Stimulated activated CD4-positive, alpha-beta T cell treated with anti-CD3 and anti-CD28 coated beads, Interleukin-15, amount 100 ng/mL, for 48 hours (primary cell): ENCODE measurements around the gene ACTG2.
"Not testable (repeated sequence)": the region's sequence is repeated elsewhere in the genome, so short reads cannot be mapped to it uniquely, and the experiment has no call there.

Experiments used
- DNase-seq, 2 donors: peaks; one replicate each; pipeline ENCODE4 v3.0.0-alpha.2; 2020; ENCODE audit warnings: low read depth in 2 of 2

Gene ACTG2

DNA sequence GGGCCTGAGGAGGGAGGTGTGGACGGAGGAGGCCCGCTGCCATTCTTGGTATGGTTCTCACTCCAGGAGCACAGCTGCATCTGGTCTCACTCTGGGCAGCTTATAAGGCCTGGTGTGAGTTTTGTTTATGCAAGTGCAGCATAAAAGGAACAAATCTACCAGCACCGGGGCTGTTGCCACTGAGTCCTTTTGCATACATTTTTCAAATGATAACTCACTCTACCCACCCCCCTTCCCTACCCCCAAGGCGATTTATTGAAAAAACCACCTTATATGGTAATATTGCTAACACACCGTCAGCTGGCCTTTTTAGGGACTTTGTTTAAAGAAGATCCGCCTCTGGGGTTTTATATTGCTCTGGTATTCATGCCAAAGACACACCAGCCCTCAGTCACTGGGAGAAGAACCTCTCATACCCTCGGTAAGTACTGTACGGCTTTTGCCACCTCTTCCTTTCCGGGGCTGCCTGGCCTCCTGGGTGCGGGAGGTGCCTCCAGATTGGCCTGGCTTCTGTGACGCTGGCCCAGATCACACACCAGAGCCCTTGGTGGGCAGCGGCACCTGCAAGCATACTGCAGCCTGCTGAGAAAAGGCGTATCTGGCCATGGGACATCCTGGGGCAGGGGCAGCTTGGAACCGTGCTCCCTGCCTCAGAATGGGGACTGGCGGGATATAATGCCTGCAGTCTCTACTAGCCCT is at the start of gene ACTG2:
Gene ACTG2, plus strand, starts transcription at position 378 of the 699 bp plus-strand sequence. CDS start 8,304 bp downstream, outside the sequence.
- no peak for DNase-seq

- DNase-seq: no peak
These were observed 48.7 kb upstream of the ACTG2 start for GRCh38 chr2:73844087-73844486.

DNA sequence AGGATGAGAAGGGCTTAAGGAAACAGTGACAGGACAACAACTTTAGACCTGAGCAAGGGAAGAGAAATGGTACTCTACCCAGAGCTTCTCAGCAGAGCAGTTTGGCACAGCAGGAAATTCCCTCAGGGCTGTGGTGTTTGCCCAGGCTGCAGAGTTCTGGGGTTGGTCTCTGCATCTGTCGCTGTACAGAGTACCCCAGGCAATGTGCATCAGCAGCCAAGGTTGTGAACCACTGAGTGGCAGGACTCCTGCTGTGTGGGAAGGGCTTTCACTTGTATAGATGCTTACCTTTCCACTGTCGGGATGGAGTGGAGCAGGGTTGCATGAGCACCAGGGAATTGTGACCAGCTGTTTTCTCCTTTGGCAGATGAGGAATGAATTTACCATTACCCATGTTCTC is 42.8 kb upstream of the ACTG2 start:
- no peak for DNase-seq

DNA sequence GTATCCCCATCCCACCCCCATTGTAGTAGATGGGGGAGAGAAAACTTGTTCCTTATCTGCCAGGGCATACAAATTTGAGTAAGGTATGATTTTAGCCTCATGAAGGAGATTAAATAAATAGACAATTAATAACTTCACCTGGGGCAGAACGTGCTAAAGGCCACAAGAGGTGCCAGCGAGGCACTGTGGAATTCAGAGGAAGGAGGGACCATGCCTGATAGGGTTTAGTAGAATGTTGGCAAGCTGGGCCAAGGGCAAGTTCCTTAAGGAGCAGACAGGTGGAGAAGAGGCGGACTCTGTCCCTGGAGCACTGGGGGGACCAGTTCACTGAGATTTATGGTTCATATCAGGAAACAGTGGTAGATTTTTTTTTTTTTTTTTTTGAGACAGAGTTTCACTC is 41.5 kb upstream of the ACTG2 start:
- no peak for DNase-seq

DNA sequence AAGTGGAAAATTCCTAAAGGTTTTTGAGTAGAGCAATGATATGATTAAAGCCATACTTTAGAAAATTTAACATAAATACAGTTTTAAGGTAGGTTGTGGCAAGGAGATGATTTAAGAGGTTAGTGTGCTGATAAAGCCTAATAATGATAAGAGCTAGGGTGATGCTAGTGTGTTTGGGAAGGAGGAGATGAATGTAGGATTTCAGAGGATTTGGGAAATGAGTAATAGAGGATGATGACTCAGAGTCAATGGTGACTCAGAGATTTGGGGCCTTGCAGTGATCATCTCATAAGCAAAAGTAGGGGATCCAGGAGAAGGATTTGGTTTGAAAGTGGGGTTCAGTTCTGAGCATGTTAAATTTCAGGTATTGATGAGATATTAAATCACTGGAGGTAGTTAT is 40.8 kb upstream of the ACTG2 start:
- DNase-seq: no peak

DNA sequence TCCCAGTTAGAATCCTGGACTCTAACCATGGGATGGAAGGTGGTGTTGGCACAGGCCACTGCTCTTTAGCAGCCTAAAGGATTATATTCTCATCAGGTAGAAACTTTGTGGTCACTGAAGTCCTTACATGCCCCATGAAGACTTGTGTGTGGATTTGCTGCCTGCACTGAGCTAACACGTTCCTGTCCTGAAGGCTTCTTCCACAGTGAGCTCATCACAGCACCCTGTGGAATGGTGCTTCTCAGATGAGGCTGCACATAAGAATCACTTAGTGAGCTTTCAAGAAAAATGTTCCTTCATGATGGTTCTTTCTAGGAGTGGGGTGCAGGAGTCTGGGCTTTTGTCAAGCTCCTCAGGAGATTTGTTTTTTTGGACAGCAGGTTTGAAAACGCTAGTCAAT is 37.3 kb upstream of the ACTG2 start:
- DNase-seq: no peak

DNA sequence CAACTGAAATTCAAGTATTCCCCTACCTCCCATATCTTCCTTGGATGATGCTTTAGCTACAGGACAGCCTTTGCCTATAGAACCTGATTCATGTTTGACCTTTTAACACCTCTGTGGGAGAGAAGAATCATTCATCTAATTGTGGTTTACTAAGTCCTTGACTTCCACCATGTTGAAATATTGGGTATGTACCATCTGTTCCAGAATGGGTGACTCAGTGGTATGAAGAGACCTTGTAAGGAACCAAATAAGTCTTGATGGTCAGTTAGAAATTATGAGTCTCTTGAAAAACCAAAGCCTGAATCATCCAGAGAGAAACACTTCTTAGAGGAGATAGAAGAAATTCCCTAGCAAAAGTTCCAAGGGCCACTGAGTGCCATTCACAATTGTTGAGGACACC is 36.6 kb upstream of the ACTG2 start:
- DNase-seq: no peak

GRCh38 chr2:73859721-73860586 is 32.9 kb upstream of the ACTG2 start:
- peak; percentile 38 to 39 for DNase-seq

DNA sequence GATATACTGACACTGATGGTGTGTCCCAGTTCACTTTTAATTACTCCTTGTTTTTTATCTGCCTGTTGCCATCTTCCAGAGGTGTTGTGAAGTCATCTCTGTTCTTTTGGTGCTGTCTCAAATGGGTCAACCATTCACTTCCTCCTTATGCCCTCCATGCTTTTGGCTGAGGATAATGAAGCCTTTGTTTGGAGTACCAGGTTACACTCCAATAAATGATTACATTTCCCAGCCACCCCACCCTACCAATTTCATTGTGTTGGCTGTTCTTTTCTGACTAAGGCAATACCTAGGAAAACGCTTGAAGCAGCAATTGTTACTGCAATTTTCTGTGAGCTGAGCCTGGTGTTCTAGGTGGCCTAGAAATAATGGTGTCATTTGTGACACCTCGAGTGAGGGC is 29.8 kb upstream of the ACTG2 start:
- DNase-seq: no peak

DNA sequence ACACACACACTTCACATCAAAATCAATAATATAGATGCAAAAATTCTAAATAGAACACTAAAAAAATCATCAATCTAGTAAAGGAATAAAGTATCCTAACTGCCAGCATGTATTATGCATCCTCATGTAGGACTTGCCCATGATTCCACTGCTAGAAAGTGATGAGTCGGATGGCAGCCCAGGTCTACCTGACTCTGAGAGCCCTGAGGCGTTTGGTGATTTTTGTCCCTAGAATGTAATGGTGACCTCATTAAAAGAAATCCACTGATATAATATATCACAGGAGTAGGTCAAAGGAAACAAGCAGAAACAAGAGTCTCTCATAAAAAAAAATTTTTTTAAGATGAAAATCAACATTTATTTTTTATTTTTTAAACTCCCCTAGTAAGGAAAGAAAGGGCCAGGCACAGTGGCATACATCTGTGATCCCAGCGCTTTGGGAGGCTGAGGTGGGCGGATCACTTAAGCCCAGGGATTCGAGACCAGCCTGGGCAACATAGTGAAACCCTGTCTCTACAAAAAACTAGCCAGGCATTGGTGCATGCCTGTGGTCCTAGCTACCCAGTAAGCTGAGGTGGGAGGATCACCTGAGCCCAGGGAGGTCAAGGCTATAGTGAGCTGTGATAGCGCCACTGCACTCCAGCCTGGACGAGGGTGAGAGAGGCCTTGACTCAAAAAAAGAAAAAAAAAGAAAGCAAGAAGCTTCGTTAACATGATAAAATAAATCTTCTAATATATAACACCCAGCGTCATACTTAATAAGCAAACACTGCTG is 24.4 kb upstream of the ACTG2 start:
- no peak for DNase-seq

- DNase-seq: no peak
These were observed 22.7 kb upstream of the ACTG2 start for GRCh38 chr2:73870084-73870483.

- DNase-seq: no peak
These were observed 15.6 kb upstream of the ACTG2 start for GRCh38 chr2:73877071-73877802.

DNA sequence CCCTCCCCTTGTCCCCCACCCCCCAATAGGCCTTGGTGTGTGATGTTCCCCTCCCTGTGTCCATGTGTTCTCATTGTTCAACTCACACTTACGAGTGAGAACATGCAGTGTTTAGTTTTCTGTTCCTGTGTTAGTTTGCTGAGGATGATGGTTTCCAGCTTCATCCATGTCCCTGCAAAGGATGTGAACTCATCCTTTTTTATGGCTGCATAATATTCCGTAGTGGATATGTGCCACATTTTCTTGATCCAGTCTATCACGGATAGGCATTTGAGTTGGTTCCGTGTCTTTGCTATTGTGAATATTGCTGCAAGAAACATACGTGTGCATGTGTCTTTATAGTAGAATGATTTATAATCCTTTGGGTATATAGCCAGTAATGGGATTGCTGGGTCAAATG is 14.8 kb upstream of the ACTG2 start:
- not testable (repeated sequence) for DNase-seq

DNA sequence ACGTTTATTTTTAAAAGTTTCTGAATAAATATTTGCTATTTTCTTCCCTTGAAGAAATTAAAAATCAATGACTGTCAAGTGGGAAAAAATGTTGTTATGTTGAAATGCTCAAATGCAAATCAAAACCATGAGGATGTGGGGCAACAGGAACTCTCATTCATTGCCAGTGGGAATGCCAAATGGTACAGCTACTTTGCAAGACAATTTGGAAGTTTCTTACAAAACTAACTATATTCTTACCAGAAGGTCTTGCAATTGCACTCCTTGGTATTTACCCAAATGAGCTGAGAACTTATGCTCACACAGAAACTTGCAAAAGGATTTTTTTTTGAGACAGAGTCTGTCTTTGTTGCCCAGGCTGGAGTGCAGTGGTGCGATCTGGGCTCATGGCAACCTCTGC is 7.4 kb upstream of the ACTG2 start:
- no peak for DNase-seq

- DNase-seq: peak; percentile 48 to 56
These were observed 6.5 kb upstream of the ACTG2 start for GRCh38 chr2:73886357-73886756.

- not testable (repeated sequence) for DNase-seq
These were observed 5.0 kb upstream of the ACTG2 start for GRCh38 chr2:73887596-73888353.

DNA sequence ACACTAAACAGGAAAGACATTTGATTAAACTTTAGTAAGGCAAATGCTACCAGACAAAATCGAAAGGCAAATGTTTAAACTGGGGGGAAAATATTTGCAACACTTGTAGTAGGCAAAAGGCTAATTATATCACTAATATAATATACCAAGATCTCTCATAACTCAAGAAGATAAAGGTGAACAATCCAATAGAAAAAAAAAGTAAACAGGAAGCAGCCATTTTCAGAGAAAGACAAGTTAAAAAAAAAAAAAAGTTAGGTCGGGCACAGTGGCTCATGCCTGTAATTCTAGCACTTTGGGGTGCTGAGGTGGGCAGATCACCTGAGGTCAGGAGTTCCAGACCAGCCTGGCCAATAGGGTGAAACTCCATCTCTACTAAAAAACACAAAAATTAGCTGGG is 4.4 kb upstream of the ACTG2 start:
- DNase-seq: no peak

GRCh38 chr2:73889206-73889605 is 3.6 kb upstream of the ACTG2 start:
- no peak for DNase-seq

DNA sequence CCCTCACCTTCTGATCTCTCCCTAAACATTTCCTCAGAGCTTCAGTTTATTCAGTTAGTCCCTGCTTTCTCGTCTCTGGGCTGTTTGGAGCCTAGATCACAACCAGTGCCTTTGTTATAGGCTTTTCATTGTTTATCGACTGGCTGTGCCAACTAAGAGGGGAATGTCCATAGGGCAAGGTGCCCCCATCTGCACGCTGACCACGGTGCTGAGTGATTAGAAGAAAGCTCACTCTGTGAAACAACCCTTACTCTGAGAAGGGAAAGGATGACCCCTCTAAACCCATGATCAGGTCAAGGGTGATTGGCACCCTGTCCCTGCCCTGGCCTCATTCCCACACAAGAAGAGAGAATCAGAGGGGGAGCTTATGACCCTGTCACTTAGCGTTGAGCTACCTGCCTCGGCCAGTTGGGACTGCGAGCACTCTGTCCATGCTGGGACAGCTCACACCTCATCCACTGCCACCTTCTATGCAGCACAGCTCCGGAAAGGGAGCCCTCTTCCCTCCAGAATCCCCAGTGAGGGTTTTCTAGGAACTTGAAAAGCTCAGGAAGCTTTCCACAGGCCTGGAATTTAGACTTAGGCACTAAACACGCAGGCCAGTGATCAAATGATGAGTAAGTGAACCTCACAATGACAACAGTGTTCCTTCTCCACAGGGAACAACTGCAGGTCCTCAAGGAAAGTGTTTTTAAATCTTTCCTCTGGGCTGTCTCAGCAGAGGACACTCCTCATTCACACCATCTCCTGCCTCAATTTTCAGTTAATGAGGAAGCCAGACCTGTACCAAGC is 2.3 kb upstream of the ACTG2 start:
- no peak for DNase-seq

DNA sequence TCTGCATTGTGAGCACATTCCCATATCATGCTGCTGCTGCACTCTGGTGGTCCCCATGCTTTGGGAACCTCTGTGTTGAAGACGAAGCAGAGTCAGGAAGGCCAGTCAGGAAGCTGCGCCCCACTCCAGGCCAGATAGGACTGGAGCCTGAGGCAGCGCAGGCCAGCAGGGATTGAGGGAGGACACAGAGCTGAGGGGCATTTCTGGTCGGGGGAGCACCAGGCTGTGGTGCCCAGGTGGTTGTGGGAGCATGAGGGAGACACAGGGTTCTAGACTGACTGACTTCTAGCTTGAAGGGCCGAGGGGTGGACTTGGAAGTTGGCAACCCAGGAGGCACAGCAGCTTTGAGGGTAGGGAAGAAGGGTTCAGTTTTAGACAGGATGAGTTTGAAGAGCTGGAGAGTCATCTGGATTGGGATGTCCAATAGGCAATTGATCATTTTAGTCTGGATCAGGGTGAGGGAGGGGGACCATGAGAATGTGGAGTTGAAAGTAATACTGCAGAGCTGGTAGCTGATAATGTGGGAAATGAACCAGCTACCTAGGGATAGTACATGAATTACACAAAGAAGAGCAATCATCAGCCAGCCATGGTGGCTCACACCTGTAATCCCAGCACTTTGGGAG is 1.4 kb upstream of the ACTG2 start:
- no peak for DNase-seq
